GM18520 (cell line): ENCODE measurements around the gene SACM1L.
"Not testable (repeated sequence)": the region's sequence is repeated elsewhere in the genome, so short reads cannot be mapped to it uniquely, and the experiment has no call there.

Experiments
- ATAC-seq: cut with Tn5 transposase; IDR thresholded peaks from one replicate; pipeline ENCODE4 v1.9.1; 2021; ENCODE audit not compliant: unreplicated experiment

SACM1L gene

DNA sequence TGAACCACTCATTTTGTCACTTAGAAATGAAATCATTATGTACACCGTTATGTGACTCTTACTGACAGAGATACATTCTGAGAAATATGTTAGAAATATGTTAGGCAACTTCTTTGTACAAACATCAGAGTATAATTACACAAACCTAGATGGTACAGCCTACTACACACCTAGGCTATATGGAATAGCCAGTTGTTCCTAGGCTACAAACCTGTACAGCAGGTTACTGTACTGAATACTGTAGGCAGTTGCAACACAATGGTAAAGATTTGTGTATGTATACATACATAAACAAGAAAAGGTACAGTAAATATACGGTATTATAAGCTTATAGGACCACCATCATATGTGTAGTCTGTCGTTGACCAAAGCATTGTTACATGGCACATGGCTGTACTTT, 3.7 kb downstream of the SACM1L start:
- ATAC-seq = no peak

DNA sequence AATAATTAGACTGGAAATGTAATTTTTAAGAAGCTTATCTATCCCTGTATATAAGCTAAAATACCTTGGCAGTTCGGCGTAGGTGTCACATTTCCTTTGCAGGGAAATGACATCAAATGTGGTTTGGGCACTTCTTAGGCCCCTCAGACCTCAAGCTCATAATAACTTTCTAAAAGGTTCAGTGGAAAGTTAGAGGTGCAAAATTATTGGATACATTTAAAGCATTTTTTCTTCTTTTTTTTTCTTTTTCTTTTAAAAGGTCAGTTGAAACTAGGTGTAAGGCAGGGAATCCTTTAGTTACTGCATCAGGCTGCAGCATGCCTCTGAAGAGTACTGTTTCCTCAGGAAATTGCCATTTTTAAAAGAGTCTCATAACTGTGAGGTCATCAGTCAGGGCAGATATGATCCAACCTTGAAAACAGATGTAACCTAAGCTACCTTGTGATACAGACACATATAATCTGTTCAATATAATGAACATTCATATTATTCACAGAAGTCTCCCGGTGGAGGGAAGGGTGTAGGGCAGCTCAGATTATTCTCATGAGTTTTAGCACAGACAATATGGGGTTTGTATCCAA, 4.8 kb downstream of the SACM1L start:
- no peak for ATAC-seq

DNA sequence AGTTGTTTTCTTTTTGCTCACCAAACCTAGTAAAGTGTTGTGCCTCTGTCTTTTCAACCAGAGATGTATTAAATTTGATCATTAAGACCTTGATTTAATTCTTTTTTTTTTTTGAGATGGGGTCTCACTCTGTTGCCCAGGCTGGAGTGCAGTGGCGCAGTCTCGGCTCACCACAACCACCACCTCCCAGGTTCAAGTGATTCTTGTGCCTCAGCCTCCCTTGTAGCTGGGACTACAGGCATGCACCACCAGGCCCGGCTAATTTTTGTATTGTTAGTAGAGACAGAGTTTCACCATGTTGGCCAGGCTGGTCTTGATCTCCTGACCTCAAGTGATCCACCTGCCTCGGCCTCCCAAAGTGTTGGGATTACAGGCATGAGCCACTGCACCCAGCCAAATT, 6.0 kb downstream of the SACM1L start:
- not testable (repeated sequence) for ATAC-seq

DNA sequence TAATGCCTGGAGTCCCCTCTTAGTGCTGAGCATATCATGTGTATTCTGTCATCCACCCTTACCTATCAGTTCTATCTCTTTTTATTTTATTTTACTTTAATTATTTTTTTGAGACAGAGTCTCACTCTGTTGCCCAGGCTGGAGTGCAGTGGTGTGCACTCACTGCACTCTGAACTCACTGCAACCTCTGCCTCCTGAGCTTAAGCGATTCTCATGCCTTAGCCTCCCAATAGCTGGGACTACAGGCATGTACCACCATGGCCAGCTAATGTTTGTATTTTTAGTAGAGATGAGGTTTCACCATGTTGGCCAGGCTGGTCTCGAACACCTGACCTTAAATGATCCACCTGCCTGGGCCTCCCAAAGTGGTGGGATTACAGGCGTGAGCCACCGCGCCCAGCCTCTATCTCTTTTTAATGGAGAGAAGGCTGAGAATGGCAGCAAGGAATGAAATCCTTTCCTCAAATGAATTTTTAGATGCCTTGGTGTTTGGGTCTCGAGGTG, 11.4 kb downstream of the SACM1L start:
- ATAC-seq = no peak

DNA sequence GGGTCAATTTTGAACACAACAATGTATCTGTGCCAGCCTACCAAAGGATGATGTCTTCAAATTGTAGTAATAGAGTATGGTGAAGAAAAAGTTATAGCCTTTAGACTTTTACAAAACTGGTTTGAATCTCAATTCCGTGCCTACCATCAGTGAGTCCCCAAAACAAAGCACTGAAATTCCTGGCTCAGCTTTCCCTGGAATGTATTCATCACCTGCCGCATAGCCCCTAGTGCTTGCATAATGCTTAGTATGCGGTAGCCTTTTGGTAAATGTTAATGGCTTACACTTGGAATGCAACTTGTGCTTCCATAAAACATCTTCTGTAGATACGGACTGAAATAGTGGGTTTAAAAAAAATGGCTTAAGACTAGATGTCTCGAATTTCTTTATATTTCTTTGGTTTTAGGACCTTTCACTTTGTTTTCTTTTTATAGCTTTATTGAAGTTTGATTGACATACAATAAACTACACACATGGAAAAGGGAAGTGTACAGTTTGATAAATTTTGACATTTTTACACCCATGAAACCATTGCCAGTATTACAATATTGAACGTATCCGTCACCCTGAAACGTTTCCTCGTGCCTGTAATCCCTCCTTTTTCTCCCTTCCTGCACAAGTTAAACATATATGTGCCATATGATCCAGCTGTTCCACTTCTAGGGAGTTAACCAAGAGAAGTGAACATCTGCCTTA, 12.1 kb downstream of the SACM1L start:
- ATAC-seq = no peak

DNA sequence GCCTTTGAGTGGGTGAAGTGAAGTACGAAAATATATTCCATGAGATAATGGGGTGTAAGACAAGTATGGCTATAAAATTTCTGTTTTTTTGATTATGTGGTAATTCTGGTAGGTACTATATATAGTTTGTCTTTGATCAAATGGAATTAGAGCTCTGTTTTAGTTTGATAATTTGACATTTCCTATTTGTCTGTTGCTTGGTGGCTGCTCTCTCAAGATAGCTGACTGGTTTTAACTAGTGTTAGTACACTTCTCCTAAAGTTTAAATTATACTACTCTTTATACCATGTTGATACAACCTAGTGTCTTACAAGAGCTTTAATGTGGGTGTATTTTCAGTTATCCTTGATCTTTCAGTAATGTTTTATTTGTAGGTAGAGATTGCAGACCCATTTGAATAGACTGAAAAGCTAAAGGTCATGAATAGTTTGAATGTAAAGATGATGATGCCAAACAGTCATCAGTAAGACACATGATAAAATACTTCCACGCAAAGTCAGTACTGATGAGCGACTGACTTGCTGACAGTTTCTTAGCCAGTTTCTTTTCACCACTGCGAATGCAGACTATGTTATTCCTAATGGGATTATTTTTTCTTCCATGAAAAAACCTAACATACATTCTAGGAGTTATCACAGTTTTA, 15.2 kb downstream of the SACM1L start:
- ATAC-seq = no peak

DNA sequence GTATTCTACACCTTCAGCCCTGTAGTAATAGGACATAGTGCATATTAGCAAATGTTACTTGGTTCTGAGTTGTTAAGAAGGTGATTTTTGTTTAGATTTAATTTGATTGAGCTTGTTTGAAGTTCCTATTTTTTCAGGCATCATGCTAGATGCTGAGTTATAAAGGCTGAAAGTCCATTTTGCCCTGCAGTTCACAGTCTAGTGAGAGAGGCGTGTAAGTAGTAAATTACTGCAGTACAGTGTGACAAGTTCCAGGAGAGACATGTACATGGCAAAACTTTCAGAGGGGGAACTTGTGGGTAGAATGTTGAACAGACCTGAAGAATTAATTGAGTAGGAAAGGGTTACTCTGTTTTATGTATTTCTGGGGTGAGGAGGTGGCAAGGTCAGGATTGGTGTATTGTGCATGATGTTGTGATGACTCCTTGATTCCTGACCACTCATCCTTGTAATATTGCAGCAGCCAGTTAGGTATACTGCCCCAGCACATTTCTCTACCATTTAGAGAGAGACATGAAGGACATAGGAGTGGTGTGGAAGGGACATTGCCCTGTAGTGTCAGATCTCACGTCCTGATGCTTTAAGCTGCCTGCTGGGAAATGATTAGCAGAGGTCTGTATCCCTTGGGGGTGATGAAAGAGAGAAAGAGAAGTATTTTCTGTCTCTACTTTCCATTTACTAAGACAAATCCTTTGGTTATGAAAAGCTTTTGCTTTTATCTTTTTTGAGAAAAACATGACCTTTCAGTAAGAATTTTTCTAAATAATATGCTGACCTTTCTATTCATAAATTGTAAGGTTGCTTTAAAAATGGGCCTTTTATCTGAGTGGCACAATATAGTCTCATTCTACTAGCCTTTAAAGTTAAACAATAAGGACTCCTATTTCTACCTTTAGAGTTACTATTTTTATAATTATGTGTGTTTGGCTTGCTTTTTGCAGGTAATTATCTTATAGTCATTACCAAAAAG, 16.9 kb downstream of the SACM1L start:
- ATAC-seq = no peak

DNA sequence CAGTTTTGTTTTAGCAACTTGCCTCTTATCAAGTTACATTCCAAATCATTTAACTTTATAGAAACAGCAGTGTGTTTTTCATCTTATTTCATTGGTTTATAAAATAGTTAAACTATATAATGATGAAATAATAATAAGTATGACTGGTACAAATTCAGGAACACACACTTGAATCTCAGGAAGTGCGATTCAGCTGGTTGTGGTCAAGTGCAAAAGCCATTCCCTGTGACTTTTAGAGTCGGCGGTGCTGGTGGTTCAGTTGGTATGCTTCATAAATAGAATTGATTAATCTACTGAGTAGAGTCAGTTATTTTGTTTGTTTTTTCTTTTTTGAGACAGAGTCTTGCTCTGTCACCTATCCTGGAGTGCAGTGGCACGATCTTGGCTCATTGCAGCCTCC, 22.7 kb downstream of the SACM1L start:
- ATAC-seq = no peak

DNA sequence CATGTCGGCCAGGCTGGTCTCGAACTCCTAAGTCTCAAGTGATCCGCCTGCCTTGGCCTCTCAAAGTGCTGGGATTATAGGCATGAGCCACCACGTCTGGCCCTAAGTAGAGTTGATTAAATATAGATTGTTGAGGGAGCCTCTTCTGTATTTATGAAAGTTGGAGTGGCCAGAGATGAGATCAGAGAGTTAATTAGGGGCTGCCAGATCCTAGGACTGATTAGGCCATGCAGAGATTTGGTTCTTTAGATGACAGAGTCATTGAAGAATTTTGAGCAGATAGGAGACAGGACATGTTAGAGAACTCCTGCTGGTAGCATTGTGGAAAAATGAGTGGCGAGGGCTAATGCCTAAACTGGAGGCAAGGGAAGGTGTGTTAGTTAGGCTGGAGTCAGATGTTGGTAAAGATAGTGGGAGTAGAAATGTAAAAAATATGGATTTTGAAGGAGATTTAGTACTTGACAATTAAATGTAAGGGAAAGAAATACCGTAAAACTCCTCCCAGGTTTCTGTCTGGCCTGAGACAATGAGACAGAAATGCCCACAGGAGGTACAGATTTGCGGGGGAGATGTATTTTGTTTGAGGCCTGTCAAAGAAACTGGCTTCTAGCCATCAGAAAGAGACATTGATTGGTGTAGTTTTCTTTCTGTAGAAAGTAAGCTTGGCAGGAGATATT, 23.4 kb downstream of the SACM1L start:
- ATAC-seq = no peak

DNA sequence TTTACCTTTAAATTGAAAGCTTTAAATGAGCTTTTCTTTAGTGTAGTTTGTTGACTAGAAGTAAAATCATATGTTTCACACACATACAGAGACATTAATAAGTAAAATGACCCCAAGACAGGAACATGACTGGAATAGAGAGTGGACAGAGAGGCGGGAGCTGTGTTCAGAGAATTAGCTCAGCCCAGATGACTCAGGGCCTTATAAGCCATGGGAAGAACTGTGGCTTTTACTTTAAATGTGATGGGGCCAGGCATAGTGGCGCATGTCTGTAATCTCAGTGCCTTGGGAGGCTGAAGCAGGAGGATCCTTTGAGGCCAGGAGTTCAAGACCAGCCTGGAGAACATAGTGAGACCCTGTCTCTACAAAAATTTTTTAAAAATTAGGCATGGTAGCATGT, 26.7 kb downstream of the SACM1L start:
- ATAC-seq = no peak

DNA sequence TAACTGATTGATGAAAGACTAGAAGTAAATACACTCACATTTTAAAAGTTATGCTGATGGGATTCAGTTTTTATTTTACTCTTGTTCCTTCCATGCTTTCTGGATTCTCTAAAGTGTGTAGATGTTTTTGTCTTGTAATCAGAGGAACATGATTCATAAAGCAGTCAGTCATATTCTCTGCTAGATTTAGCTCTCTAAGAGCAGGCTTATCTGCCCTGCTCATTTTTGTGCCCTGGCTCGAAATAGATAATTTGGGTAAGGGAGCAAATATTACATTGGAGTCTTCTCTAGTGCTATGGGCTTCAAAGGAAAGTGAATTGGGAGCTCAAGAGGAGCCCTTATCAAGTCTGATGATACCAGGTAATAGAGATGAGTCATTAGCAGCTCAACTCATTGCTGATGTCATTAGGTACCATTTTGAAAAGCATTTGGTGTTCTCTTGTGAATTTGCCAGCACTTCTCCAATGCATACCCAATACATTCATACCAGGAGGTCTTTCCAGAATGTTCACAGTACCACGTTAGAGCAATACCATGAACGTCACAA, 27.7 kb downstream of the SACM1L start:
- no peak for ATAC-seq

DNA sequence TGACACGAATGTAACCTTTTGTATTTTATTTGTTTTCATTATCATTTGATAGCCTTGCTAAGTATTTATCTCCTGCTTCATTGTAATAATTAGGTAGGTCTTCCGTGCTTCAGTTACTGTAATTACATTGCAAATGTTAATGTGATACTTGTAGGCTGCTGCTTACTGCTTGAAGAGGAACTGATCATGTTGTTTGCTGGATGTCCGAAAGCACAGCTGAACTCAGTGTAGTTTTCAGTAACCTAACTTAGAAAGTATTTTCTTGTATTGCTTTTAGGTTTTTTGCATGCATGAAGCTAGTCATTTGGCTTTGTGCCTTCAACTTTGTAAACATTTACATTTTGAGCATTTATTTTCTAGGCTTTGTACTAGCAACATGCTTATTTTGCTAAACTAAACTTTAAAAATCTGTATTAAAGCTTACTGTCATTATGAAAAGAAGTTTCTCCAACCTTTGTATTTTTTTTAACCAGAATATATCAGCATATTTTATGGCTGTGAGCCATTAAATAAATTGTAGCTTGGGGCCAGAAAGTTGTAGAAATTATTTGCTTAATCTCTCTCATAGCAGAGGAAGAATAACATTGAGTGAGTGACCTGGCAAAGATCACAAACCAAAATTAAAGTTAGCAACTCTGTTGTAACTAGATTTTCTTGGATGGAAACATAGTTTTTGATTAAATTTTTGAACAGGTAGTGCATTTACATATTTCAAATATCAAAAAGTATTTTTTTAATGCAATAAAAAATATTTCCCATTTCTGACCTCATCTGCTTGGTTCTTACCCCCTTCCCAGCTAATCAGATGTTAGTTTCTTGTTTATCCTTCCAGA, 30.7 kb downstream of the SACM1L start:
- ATAC-seq = no peak

DNA sequence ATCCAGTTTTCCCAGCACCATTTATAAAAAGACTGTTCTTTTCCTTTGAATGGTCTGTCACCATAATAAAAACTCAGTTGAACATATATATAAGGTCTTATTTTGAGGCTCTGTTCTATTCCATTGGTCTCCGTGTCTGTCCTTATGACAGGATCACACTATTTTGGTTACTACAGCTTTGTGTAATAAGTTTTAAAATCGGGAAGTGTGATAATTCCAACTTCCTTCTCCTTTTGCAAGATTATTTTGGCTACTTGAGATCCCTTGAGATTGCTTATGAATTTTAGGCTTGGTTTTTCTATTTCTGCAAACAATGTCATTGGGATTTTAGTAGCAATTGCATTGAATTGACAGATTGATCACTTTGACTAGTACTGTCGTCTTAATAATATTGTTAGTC, 35.7 kb downstream of the SACM1L start:
- ATAC-seq = no peak

DNA sequence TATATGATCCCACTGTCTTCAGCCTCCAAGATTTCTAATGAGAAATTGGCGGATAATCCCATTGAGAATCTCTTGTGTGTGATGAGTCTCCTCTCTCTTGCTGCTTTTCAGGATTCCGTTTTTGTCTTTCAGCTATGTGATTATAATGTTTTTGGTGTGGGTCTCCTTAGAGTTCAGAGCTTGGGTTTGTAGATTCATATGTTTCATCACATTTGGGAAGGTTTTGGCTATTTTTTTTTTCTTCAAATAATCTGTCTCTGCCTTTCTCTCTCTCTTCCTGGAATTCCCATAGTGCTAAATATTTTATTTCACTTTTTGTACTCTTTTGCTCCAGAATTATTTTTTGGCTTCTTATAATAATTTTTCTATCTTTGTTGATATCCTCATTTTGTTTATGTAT, 40.4 kb downstream of the SACM1L start:
- no peak for ATAC-seq

DNA sequence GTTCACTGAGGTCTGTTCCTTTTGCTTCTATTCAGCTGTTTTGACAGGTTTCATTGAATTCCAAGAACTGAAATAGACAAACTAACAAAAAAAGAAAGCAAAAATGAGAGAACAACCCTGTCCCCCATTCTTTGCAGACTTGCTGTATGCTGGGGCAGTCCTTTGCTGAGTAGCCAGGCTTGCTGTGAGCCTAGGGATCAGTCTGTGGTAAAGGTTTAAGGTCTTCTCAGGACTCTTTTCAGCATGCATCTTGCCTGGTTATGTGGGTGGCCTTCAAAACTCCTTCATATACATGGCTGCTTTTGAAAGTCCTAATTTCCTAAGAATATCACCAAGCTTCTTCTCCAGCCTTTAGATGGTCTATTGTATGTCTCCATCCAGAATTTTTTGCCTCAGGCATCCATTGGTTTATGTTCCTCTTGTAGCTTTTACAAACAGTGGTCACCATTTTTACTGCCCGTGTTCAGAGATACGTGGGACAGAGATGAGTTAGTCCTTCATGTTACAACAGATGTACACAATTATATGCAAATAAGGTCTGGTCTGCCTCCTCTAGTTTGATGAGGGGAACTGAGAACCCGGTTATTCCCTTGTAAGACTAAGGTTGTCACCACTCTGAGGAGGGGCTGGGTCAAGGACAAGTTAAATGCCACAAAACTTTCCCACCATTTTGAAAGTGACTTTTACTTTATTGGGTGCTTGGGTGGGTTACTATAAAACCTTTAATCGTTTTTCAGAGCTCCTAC, 41.4 kb downstream of the SACM1L start:
- ATAC-seq = no peak

DNA sequence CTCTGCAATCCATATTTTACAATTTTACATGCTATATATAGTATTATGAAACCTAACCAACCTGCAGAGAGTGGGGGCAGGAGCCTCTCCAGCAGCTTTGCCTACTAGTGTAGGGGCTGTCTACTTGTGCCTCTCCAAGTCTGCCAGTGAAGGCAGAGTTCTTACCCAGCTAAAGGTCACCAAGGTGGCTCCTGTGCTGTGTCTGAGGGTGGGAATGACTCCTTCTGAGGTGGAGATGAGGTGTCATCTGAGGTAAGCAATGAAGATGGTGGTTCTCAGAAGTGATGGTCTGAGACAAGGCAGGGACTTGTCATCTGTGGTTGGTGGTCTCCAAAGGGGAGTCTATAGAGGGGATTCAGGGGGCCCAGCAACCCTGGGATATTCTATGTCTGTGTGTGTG, 47.5 kb downstream of the SACM1L start:
- ATAC-seq = no peak

DNA sequence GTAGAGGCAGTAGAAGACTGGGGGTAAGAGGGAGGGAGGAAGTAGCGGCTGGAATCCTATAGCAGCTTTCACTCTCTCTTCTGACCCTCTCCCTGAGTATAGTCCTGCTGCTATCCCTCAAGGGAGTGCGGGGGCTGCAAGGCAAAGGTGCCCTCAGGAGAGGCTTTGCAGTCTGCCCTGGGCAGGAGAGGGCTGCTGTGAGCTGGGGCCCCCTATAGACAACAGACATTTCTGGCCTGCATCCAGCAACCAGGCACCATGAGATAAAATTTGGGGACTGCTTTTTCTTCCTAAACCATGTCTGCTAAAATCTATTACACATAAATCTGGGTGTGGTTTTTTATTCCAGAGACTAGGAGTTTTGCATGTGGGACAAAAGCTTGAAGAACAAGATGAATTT, 48.0 kb downstream of the SACM1L start:
- no peak for ATAC-seq

DNA sequence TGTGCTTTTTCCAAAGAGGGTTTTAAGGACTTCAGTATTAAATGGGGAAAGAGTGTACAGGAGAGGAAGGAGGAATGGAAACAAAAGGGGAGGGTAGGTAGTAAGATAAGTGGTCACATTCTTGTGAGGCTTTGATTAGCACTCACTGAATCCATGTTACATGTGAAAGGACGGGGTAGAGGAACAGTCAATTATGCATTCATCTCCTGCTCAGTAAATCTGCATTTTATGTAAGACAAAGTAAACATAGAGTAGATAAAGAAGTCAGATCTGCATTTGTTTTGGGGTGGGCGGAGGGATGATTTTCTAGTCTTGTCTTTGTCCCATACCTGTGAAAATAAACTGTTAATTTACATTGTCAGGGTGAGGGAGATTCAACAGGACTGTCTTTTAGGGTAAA, 50.8 kb downstream of the SACM1L start:
- no peak for ATAC-seq

DNA sequence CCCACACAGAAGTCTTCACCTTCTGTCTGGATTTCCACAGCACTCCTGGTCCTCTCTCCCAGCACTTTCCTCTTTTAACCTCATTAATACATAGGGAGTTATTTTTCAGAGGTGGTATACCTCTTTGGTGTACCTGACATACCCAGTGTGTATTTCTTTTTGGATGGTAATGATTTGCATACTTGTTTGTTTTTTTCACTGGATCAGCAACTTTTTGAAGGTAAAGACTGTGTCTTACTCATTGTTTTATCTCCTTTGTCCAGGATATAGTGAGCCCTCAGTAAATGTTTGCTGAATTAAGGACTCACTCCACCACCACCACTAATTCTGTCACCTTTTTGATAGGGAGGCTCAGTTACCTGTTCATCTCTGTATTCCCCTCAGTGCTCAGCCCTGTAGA, 52.1 kb downstream of the SACM1L start:
- no peak for ATAC-seq
